ENCODE data around the gene PDK1.

Gene PDK1

GRCh38 chr2:172629586-172629985 is 73.7 kb downstream of the PDK1 start:
- Histone ChIP-seq H3K4me3 (ENCODE audit: low read depth in 1 of 2, low read length in 2 of 2) (no peak overlapping the region), H3K4me1 (ENCODE audit: control insufficient read depth in 1 of 2, insufficient read depth in 2 of 2, low read length in 2 of 2) (peaks cover 0 to 6% of the 10 kb centered on the region in 2 donors), H3K9me3 (ENCODE audit: control insufficient read depth in 1 of 2, low read length in 2 of 2) (no peaks in the 10 kb centered on the region), H3K9ac (ENCODE audit: low read depth in 1 of 2, low read length in 2 of 2) (no peak overlapping the region), H3K27ac (ENCODE audit: low read depth, low read length) (no peak overlapping the region), H3K36me3 (ENCODE audit: control insufficient read depth in 1 of 2, insufficient read depth in 2 of 2, low read length in 2 of 2) (no peaks in the 10 kb centered on the region), H3K27me3 (ENCODE audit: control insufficient read depth in 1 of 2, insufficient read depth in 2 of 2, low read length in 2 of 2) (no peaks in the 10 kb centered on the region)

DNA sequence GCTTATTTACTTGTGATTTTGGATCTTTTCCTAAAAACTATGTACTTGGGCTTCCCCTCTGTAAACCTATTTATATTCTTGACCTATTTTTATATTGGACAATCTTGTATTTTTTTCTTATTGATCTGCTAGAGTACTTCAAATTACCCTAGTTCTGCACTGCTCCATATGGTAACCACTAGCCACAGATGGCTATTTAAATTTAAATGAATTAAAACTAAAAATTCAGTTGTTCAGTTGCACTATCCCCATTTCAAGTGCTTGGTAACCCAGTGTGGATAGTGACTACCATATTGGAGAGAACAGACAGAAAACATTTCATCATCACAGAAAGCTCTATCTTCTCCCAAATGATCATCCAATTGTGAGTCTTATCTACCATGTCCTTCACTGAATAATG is 74.3 kb downstream of the PDK1 start:
- Histone ChIP-seq H3K27ac (ENCODE audit: low read depth, low read length) (no peak overlapping the region), H3K9ac (ENCODE audit: low read depth in 1 of 2, low read length in 2 of 2) (no peak overlapping the region), H3K36me3 (ENCODE audit: control insufficient read depth in 1 of 2, insufficient read depth in 2 of 2, low read length in 2 of 2) (no peaks in the 10 kb centered on the region), H3K9me3 (ENCODE audit: control insufficient read depth in 1 of 2, low read length in 2 of 2) (no peaks in the 10 kb centered on the region), H3K4me1 (ENCODE audit: control insufficient read depth in 1 of 2, insufficient read depth in 2 of 2, low read length in 2 of 2) (peaks cover 0 to 6% of the 10 kb centered on the region in 2 donors), H3K27me3 (ENCODE audit: control insufficient read depth in 1 of 2, insufficient read depth in 2 of 2, low read length in 2 of 2) (no peaks in the 10 kb centered on the region), H3K4me3 (ENCODE audit: low read depth in 1 of 2, low read length in 2 of 2) (no peak overlapping the region)

GRCh38 chr2:172634477-172634876 is 78.6 kb downstream of the PDK1 start:
- Histone ChIP-seq H3K4me3 (ENCODE audit: low read depth in 1 of 2, low read length in 2 of 2) (no peak overlapping the region), H3K9ac (ENCODE audit: low read depth in 1 of 2, low read length in 2 of 2) (no peak overlapping the region), H3K36me3 (ENCODE audit: control insufficient read depth in 1 of 2, insufficient read depth in 2 of 2, low read length in 2 of 2) (no peaks in the 10 kb centered on the region), H3K27ac (ENCODE audit: low read depth, low read length) (no peak overlapping the region), H3K27me3 (ENCODE audit: control insufficient read depth in 1 of 2, insufficient read depth in 2 of 2, low read length in 2 of 2) (no peaks in the 10 kb centered on the region), H3K9me3 (ENCODE audit: control insufficient read depth in 1 of 2, low read length in 2 of 2) (no peaks in the 10 kb centered on the region), H3K4me1 (ENCODE audit: control insufficient read depth in 1 of 2, insufficient read depth in 2 of 2, low read length in 2 of 2) (no peaks in the 10 kb centered on the region)

DNA sequence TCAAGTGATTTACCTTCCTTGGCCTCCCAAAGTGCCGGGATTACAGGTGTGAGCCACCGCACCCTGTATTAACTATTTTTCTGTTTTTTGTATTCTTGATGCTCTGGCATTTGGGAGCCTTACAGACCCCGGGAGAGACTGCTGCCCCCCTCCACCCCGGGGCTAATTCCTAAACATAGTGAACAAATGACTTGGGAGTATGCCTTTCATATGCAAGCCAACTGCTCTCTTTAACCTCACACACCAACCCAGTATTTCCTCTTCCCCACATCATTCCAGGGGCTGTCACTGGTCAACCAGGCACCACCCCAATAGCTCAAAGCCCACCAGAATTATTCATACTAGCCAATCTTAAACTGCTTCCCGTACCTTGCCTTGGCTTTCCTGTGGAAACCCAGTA is 79.7 kb downstream of the PDK1 start:
- Histone ChIP-seq H3K9ac (ENCODE audit: low read depth in 1 of 2, low read length in 2 of 2) (no peak overlapping the region), H3K4me1 (ENCODE audit: control insufficient read depth in 1 of 2, insufficient read depth in 2 of 2, low read length in 2 of 2) (no peaks in the 10 kb centered on the region), H3K4me3 (ENCODE audit: low read depth in 1 of 2, low read length in 2 of 2) (no peak overlapping the region), H3K36me3 (ENCODE audit: control insufficient read depth in 1 of 2, insufficient read depth in 2 of 2, low read length in 2 of 2) (no peaks in the 10 kb centered on the region), H3K27ac (ENCODE audit: low read depth, low read length) (no peak overlapping the region), H3K27me3 (ENCODE audit: control insufficient read depth in 1 of 2, insufficient read depth in 2 of 2, low read length in 2 of 2) (no peaks in the 10 kb centered on the region), H3K9me3 (ENCODE audit: control insufficient read depth in 1 of 2, low read length in 2 of 2) (no peaks in the 10 kb centered on the region)

DNA sequence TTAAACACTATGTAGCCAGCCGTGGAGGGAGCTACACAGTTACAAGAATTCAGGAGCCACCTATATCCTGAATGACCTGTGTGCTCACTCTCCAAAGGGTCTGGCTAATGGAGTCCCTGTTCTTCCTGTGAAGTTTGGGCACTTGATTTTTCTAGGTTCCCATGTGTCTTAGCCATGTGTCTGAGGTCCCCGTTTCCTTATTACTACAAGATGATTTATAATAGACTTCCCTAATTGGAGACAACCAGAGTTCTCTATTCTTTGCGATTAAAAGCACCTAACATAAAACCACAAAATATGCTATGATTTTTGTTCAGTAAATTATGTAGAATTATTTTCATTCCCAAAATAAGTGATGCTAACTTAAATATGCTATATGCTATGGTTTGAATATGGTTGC is 83.4 kb downstream of the PDK1 start:
- no peak overlapping the region for H3K9ac ChIP-seq (ENCODE audit: low read depth in 1 of 2, low read length in 2 of 2)
- no peaks in the 10 kb centered on the region for H3K27me3 ChIP-seq (ENCODE audit: control insufficient read depth in 1 of 2, insufficient read depth in 2 of 2, low read length in 2 of 2)
- H3K4me1 ChIP-seq (ENCODE audit: control insufficient read depth in 1 of 2, insufficient read depth in 2 of 2, low read length in 2 of 2), result no peaks in the 10 kb centered on the region
- H3K36me3 ChIP-seq (ENCODE audit: control insufficient read depth in 1 of 2, insufficient read depth in 2 of 2, low read length in 2 of 2), result no peaks in the 10 kb centered on the region
- H3K9me3 ChIP-seq (ENCODE audit: control insufficient read depth in 1 of 2, low read length in 2 of 2), result no peaks in the 10 kb centered on the region
- no peak overlapping the region for H3K4me3 ChIP-seq (ENCODE audit: low read depth in 1 of 2, low read length in 2 of 2)
- H3K27ac ChIP-seq (ENCODE audit: low read depth, low read length), result no peak overlapping the region

- no peaks in the 10 kb centered on the region for H3K36me3 ChIP-seq (ENCODE audit: control insufficient read depth in 1 of 2, insufficient read depth in 2 of 2, low read length in 2 of 2)
Measured at GRCh38 chr2:172639823-172640222, 83.9 kb downstream of the PDK1 start.

GRCh38 chr2:172640389-172640788 is 84.5 kb downstream of the PDK1 start:
- Histone ChIP-seq H3K4me1 (ENCODE audit: control insufficient read depth in 1 of 2, insufficient read depth in 2 of 2, low read length in 2 of 2) (no peaks in the 10 kb centered on the region), H3K27ac (ENCODE audit: low read depth, low read length) (no peak overlapping the region), H3K27me3 (ENCODE audit: control insufficient read depth in 1 of 2, insufficient read depth in 2 of 2, low read length in 2 of 2) (no peaks in the 10 kb centered on the region), H3K9ac (ENCODE audit: low read depth in 1 of 2, low read length in 2 of 2) (no peak overlapping the region), H3K36me3 (ENCODE audit: control insufficient read depth in 1 of 2, insufficient read depth in 2 of 2, low read length in 2 of 2) (no peaks in the 10 kb centered on the region), H3K4me3 (ENCODE audit: low read depth in 1 of 2, low read length in 2 of 2) (no peak overlapping the region), H3K9me3 (ENCODE audit: control insufficient read depth in 1 of 2, low read length in 2 of 2) (no peaks in the 10 kb centered on the region)

More at GRCh38 chr2:172639823-172640222, 83.9 kb downstream of the PDK1 start:
- Histone ChIP-seq H3K27me3 (ENCODE audit: control insufficient read depth in 1 of 2, insufficient read depth in 2 of 2, low read length in 2 of 2) (no peaks in the 10 kb centered on the region), H3K9me3 (ENCODE audit: control insufficient read depth in 1 of 2, low read length in 2 of 2) (no peaks in the 10 kb centered on the region), H3K4me1 (ENCODE audit: control insufficient read depth in 1 of 2, insufficient read depth in 2 of 2, low read length in 2 of 2) (no peaks in the 10 kb centered on the region), H3K27ac (ENCODE audit: low read depth, low read length) (no peak overlapping the region), H3K9ac (ENCODE audit: low read depth in 1 of 2, low read length in 2 of 2) (no peak overlapping the region), H3K4me3 (ENCODE audit: low read depth in 1 of 2, low read length in 2 of 2) (no peak overlapping the region)

- H3K4me1 ChIP-seq (ENCODE audit: control insufficient read depth in 1 of 2, insufficient read depth in 2 of 2, low read length in 2 of 2), result no peaks in the 10 kb centered on the region
- no peak overlapping the region for H3K27ac ChIP-seq (ENCODE audit: low read depth, low read length)
- no peak overlapping the region for H3K9ac ChIP-seq (ENCODE audit: low read depth in 1 of 2, low read length in 2 of 2)
- no peak overlapping the region for H3K4me3 ChIP-seq (ENCODE audit: low read depth in 1 of 2, low read length in 2 of 2)
- no peaks in the 10 kb centered on the region for H3K9me3 ChIP-seq (ENCODE audit: control insufficient read depth in 1 of 2, low read length in 2 of 2)
- no peaks in the 10 kb centered on the region for H3K27me3 ChIP-seq (ENCODE audit: control insufficient read depth in 1 of 2, insufficient read depth in 2 of 2, low read length in 2 of 2)
- no peaks in the 10 kb centered on the region for H3K36me3 ChIP-seq (ENCODE audit: control insufficient read depth in 1 of 2, insufficient read depth in 2 of 2, low read length in 2 of 2)
Measured at GRCh38 chr2:172642301-172643020, 86.6 kb downstream of the PDK1 start.

GRCh38 chr2:172643142-172643541 is 87.3 kb downstream of the PDK1 start:
- Histone ChIP-seq H3K9me3 (ENCODE audit: control insufficient read depth in 1 of 2, low read length in 2 of 2) (no peaks in the 10 kb centered on the region), H3K27ac (ENCODE audit: low read depth, low read length) (no peak overlapping the region), H3K27me3 (ENCODE audit: control insufficient read depth in 1 of 2, insufficient read depth in 2 of 2, low read length in 2 of 2) (no peaks in the 10 kb centered on the region), H3K36me3 (ENCODE audit: control insufficient read depth in 1 of 2, insufficient read depth in 2 of 2, low read length in 2 of 2) (no peaks in the 10 kb centered on the region), H3K4me3 (ENCODE audit: low read depth in 1 of 2, low read length in 2 of 2) (no peak overlapping the region), H3K9ac (ENCODE audit: low read depth in 1 of 2, low read length in 2 of 2) (no peak overlapping the region), H3K4me1 (ENCODE audit: control insufficient read depth in 1 of 2, insufficient read depth in 2 of 2, low read length in 2 of 2) (no peaks in the 10 kb centered on the region)

- Histone ChIP-seq H3K9ac (ENCODE audit: low read depth in 1 of 2, low read length in 2 of 2) (no peak overlapping the region), H3K9me3 (ENCODE audit: control insufficient read depth in 1 of 2, low read length in 2 of 2) (no peaks in the 10 kb centered on the region), H3K4me1 (ENCODE audit: control insufficient read depth in 1 of 2, insufficient read depth in 2 of 2, low read length in 2 of 2) (no peaks in the 10 kb centered on the region)
Measured at GRCh38 chr2:172647439-172647838, 91.5 kb downstream of the PDK1 start.

More at GRCh38 chr2:172647439-172647838, 91.5 kb downstream of the PDK1 start:
- H3K4me3 ChIP-seq (ENCODE audit: low read depth in 1 of 2, low read length in 2 of 2), result no peak overlapping the region
- no peaks in the 10 kb centered on the region for H3K27me3 ChIP-seq (ENCODE audit: control insufficient read depth in 1 of 2, insufficient read depth in 2 of 2, low read length in 2 of 2)
- H3K36me3 ChIP-seq (ENCODE audit: control insufficient read depth in 1 of 2, insufficient read depth in 2 of 2, low read length in 2 of 2), result no peaks in the 10 kb centered on the region
- H3K27ac ChIP-seq (ENCODE audit: low read depth, low read length), result no peak overlapping the region

Data from duodenal mucosa (tissue), 2 donors.